GM19467 (cell line): Measurements from ENCODE around the gene EDIL3.

Source experiments
- ATAC-seq: cut with Tn5 transposase; IDR thresholded peaks from one replicate; pipeline ENCODE4 v1.9.1; 2021; ENCODE audit warnings: mild to moderate bottlenecking, moderate library complexity; ENCODE audit not compliant: unreplicated experiment

EDIL3 gene

DNA sequence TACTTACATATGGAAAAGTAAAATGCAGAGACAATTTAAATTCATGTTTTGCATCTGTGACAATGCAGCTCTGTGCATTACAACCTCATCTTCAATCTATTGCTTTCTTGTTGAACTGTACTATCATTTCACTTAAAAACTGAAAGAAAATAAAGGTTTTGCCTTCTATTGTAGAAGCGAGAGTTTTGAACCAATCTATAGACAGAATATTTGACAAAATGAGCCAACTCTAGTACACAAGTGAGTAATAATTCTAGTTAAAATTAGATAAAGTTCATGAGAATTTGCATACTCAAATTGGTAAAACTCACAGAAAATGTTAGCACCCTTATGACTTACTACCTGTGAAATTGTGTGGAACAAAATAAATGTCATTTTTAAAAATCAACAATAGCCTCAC lies 123.7 kb downstream of the EDIL3 start:
- peak; percentile 39 for ATAC-seq

DNA sequence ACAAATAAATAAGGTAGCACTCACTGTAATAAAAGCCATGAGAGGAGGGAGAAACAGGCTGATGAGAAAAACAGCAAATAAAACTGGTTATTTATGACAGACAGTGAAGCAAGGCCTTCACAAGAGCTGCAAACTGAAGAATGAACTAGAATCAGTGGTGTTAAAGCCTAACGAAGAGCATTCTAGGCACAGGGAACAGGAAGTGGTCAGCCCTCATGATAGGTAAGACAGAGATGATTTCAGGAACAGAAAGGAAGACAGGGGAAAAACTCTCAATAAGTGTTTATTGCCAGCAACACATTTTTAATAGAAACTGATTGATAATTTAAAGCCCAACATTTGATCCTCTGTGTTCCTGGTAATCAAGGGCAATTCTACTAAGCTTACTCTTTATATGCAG lies 124.5 kb downstream of the EDIL3 start:
- ATAC-seq, result peak; percentile 55

DNA sequence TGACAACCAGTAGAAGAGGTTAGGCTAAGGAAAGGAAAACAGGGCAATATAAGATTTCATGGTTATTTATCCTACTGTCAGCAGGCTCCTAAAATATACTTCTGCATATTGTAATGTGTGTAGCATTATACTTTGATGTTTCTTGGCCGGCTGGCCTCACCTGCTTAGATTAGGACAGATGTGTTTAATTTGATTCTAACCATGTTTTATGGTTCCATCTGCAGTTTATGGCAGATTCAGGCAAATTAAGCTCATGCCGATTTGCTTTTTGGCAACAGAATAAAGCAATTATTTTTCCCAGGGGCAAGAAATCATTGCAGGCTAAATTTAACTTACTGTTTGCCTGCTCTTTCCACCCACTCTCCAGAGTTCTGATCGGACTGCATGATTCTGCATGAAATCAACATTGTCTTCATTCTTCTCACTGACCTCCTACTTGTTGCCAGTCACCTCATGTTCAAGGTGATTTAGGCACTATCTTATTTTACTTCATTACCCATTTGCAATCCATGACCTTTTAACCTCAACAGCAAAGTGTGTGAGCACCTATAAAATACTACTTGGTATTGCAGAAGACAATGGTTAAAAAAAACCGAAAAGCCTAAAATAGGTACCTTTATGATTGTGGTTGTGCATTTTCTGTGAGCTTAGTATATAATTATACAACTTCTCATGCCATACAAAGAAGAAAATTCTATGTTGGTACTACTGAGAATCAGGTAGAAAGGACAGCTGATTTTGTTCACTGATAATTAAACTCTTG lies 125.2 kb downstream of the EDIL3 start:
- ATAC-seq, result no peak

DNA sequence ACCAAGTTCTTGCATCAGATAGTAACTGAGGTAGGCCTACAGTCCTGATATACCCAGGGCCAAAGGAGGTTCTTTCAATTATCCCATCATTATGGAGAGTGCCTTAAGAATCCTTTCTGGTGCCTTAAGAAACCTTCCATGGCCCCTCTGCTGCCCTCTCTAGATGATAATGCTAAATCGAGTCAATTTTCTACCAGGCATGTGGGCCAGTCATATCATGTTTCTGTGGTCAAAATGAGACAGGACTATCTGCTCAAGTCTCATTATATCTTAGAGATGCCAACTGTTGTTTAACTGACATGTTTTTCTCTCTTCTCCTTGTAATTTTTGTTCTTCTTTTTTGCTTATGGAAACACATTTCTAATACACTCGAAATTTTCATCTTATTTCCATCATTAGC lies 127.6 kb downstream of the EDIL3 start:
- ATAC-seq, result no peak

GRCh38 chr5:84255315-84255714 lies 129.4 kb downstream of the EDIL3 start:
- no peak for ATAC-seq

GRCh38 chr5:84253946-84254345 lies 130.7 kb downstream of the EDIL3 start:
- ATAC-seq, result no peak

- ATAC-seq, result no peak
Measured at GRCh38 chr5:84251503-84251902, 133.2 kb downstream of the EDIL3 start.

DNA sequence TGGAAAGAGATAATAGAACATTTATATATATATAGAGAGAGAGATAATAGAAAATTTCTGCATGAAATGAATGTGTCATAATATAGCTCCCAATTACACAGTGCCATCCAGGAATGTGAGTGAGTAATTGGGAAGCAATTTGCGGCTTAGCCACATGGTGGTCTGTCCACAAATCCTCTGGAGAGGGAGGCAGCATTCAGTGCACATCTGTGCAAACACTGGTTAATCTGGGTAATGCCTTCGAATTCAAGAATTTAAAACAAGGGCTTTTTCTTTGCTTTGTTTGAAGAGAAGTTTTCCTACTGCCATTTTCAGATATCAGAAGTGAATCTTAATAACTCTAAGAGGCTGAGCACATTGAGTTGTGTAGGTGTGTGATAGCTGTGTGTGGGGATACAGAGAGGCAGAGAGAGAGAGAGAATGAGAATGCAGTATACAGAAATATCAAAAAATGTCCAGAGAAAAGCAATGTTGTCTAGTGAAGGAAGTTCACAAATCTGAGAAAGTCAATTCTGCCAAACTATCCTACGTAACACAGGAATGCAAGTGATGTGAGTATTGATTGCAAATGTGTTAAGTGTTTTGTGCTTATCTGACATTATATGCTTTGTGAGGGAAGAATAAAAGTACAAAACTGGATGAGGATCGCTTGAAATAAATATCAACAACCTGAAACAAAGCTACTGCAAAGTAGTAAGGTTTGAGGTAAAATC lies 134.6 kb downstream of the EDIL3 start:
- no peak for ATAC-seq

GRCh38 chr5:84248013-84248412 lies 136.7 kb downstream of the EDIL3 start:
- ATAC-seq, result no peak

- no peak for ATAC-seq
Measured at GRCh38 chr5:84242286-84242685, 142.4 kb downstream of the EDIL3 start.

- ATAC-seq, result no peak
Measured at GRCh38 chr5:84239494-84239893, 145.2 kb downstream of the EDIL3 start.

DNA sequence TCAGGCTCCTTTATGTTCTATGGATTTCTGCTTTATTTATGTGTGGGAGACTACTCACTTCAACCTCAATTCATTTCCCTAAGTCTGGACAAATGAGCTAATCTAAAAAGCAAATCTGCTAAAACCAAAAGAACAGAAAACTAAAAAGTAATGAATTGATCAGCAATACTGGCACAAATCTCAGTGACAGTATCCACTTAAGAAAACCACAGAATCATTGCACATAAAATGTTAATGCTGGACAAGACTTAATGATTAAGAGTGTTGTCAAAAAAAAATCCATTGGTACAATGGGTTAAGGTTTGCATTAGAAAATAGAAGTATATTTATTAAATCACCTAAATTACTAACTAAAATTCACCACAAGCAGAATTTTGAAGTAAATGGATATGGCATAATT lies 147.6 kb downstream of the EDIL3 start:
- ATAC-seq, result no peak

DNA sequence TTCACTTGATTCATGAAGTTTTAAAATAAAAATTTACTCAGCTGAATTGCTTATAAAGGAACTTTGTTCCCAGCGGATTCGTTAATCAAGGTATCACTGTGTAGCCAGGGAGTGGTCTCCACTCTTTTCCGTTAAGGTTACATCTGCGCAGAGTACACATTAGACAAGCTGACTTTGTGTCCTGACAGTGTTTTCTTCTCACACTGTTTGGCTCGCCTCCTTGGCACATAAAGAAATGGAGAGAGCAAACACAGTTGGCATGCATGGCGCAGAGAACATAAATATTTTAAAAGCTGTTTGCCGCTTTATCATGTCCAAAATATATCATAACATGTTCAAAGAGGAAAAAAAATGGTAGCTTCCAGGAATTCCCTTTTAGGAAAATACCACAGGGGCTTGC lies 153.2 kb downstream of the EDIL3 start:
- no peak for ATAC-seq

GRCh38 chr5:84229045-84229444 lies 155.6 kb downstream of the EDIL3 start:
- no peak for ATAC-seq

DNA sequence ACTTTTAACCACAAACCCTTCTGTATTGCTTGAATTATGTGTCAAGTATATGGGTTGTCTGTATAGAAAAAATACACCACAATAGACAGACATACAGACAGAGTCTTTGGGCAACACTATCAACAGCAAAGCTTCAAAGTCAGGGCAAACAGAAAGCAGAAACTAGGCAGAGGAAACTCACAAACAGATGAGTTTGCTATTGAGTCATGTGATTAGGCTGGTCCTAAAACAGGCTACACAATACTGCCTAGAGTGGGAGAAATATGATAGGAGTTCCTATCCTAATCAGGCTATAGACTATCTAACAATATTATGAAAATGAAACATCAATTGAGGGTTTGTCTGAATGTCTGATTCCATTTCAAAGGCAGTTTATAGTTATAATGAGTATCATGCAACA lies 156.4 kb downstream of the EDIL3 start:
- no peak for ATAC-seq

DNA sequence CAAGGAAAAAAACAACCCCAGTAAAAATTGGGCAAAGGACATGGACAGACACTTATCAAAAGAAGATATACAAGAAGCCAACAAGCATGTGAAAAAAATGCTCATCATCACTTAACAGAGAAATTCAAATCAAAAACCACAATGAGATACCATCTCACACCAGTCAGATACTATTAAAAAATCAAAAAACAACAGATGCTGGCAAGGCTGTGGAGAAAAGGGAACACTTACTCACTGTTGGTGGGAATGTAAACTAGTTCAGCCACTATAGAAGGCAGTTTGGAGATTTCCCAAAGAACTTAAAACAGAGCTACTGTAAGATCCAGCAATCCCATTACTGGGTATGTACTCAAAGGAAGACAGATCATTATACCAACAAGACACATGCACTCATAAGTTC lies 157.4 kb downstream of the EDIL3 start:
- no peak for ATAC-seq

- ATAC-seq, result no peak
Measured at GRCh38 chr5:84218546-84218945, 166.1 kb downstream of the EDIL3 start.

- no peak for ATAC-seq
Measured at GRCh38 chr5:84215521-84215920, 169.2 kb downstream of the EDIL3 start.

GRCh38 chr5:84213861-84214260 lies 170.8 kb downstream of the EDIL3 start:
- no peak for ATAC-seq

- ATAC-seq, result no peak
Measured at GRCh38 chr5:84213212-84213611, 171.5 kb downstream of the EDIL3 start.

- ATAC-seq, result no peak
Measured at GRCh38 chr5:84204772-84205171, 179.9 kb downstream of the EDIL3 start.

DNA sequence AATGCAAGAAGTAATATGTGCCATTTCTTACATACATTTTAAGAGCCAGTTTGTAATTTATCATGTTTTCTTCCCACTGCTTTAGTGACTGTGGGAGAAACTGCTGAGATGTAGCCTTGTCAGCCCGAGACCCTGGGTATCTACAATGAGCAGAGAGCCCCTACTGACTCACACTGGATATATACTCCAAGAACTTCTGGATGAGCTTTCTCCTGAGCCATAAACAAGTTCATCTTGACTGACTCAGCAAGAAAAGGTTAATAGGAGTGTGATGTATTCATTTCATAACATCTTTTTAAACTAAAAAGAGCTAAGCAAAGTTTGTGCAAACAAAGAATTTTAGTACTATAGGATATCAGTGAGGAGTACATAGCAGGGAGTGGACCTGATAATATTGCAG lies 182.5 kb downstream of the EDIL3 start:
- no peak for ATAC-seq

DNA sequence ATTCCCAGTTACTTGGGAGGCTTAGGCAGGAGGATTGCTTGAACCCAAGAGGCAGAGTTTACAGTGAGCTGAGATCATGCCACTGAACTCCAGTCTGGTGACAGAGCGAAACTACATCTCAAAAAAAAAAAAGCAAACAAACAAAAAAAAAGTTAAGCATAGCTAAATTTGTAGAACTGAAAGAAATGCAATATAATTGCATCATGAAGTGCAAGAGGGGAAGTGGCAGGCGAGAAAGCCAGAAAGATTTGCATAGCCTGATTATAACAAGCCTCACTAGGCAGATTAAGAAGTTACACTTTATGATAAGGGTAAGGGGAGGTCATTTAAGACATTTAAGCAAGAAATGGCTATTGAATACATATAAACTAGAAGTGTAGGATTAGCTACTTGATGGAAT lies 187.1 kb downstream of the EDIL3 start:
- ATAC-seq, result no peak
